Testis (tissue), 3 donors: ENCODE measurements around the gene PDZD8. TPM values are rescaled to one million over a fixed set of nuclear protein-coding genes. Genes with fewer than 3 reads are reported as not detected.

Experiments
- DNase-seq: peaks from one replicate; pipeline ENCODE4 v3.0.0-alpha.2; 2019
- H3K27ac ChIP-seq, 2 donors: fragments of 200-600 bp; sonication (generic); one replicate each; pipeline ENCODE4 v1.5.1; 2019
- H3K27me3 ChIP-seq: fragments of 200-600 bp; sonication (generic); one replicate; pipeline ENCODE4 v1.5.1; 2019
- H3K36me3 ChIP-seq: fragments of 200-600 bp; sonication (generic); one replicate; pipeline ENCODE4 v1.5.1; 2017; ENCODE audit warnings: low read depth; ENCODE audit errors: missing control alignments
- H3K4me1 ChIP-seq: fragments of 200-600 bp; sonication (generic); one replicate; pipeline ENCODE4 v1.5.1; 2019
- H3K4me3 ChIP-seq, 2 donors: fragments of 200-600 bp; sonication (generic); one replicate each; pipeline ENCODE4 v1.5.1; 2017 to 2019
- H3K9me3 ChIP-seq: fragments of 200-600 bp; sonication (generic); one replicate; pipeline ENCODE4 v1.5.1; 2017
- CTCF ChIP-seq, 3 experiments: fragments of 450-650 bp in 2 of 3; fragments of 200-600 bp in 1 of 3; sonication (generic) in 1 of 3; IDR thresholded peaks; one replicate each; pipeline ENCODE4 v1.5.1; 2016 to 2019; ENCODE audit warnings: antibody characterized with exemption in 3 of 3, mild to moderate bottlenecking in 2 of 3, moderate library complexity in 1 of 3
- POLR2A ChIP-seq: fragments of 450-650 bp; IDR thresholded peaks from one replicate; pipeline ENCODE4 v1.6.1; 2017; ENCODE audit warnings: antibody characterized with exemption, mild to moderate bottlenecking, moderate library complexity
- WGBS, 2 donors: methylation state at CpG; one replicate each; pipeline ENCODE4 v1.1.5; 2018; 5-methylcytosine and 5-hydroxymethylcytosine counted together
- intact Hi-C: fragments of 100-400 bp; cut with DNase I; formaldehyde crosslinking; loops from one replicate; pipeline ENCODE4 v1.15.1; 2023; ENCODE audit warnings: low total_unique reads
- polyA plus RNA-seq: library from polyadenylated mRNA; stranded (reverse); fragments of 350-450 nt; fragmentation: Illumina TruSeq; extraction: RNeasy Lipid Tissue Mini Kit (QIAGEN cat#74804); gene quantifications from one replicate; pipeline ENCODE4 v1.2.3, GENCODE V29; 2014; ENCODE audit warnings: low read depth, low replicate concordance; ENCODE audit not compliant: insufficient read depth
- total RNA-seq, 2 donors: library from RNA; depleted of rRNA; stranded (reverse); fragments of >200 nt; gene quantifications; one replicate each; pipeline ENCODE4 v1.2.3, GENCODE V29; 2016

The PDZD8 gene
- total and polyA plus RNA-seq, 3 donors from 2014 or later = 49.6 to 120 (median 107) TPM

GRCh38 chr10:117366741-117367140 lies 8.5 kb downstream of the PDZD8 start:
- H3K27ac ChIP-seq = no peak overlapping the region
- WGBS, 2 donors = 71 to 86% methylated on average over 4 of the region's 4 CpGs
- intact Hi-C loops = no loop called here
- H3K36me3 ChIP-seq = no peaks in the 10 kb centered on the region
- H3K9me3 ChIP-seq = no peaks in the 10 kb centered on the region
- TF ChIP-seq POLR2A (no peak), CTCF (IDR thresholded peaks at IDR 0.05) (no peak)
- no peak overlapping the region for H3K4me3 ChIP-seq
- DNase-seq = no peak
- no peaks in the 10 kb centered on the region for H3K4me1 ChIP-seq
- H3K27me3 ChIP-seq = no peaks in the 10 kb centered on the region

- Histone ChIP-seq H3K27me3 (no peaks in the 10 kb centered on the region), H3K36me3 (no peaks in the 10 kb centered on the region), H3K4me3 (no peak overlapping the region), H3K27ac (no peak overlapping the region), H3K4me1 (no peaks in the 10 kb centered on the region), H3K9me3 (no peaks in the 10 kb centered on the region)
- DNase-seq = no peak
- WGBS, 2 donors = 68 to 70% methylated on average over 2 of the region's 2 CpGs
- intact Hi-C loops = no loop called here
- TF ChIP-seq POLR2A (no peak), CTCF (IDR thresholded peaks at IDR 0.05) (no peak)
Observed at GRCh38 chr10:117365612-117366011, 9.6 kb downstream of the PDZD8 start.

GRCh38 chr10:117364110-117364960 lies 10.9 kb downstream of the PDZD8 start:
- no peak for DNase-seq
- no peak overlapping the region for H3K4me3 ChIP-seq
- no peaks in the 10 kb centered on the region for H3K9me3 ChIP-seq
- no peaks in the 10 kb centered on the region for H3K4me1 ChIP-seq
- H3K27ac ChIP-seq = no peak overlapping the region
- no peaks in the 10 kb centered on the region for H3K27me3 ChIP-seq
- WGBS, 2 donors = 75 to 83% methylated on average over 6 of the region's 6 CpGs
- TF ChIP-seq CTCF (IDR thresholded peaks at IDR 0.05) (no peak), POLR2A (no peak)
- intact Hi-C loops = no loop called here
- no peaks in the 10 kb centered on the region for H3K36me3 ChIP-seq

- intact Hi-C loops = no loop called here
- WGBS, 2 donors = 88 to 92% methylated on average over 2 of the region's 2 CpGs
- H3K27ac ChIP-seq = no peak overlapping the region
- no peaks in the 10 kb centered on the region for H3K36me3 ChIP-seq
- H3K9me3 ChIP-seq = no peaks in the 10 kb centered on the region
- no peaks in the 10 kb centered on the region for H3K27me3 ChIP-seq
- TF ChIP-seq POLR2A = no peak
- no peak for TF ChIP-seq CTCF (IDR thresholded peaks at IDR 0.05)
- no peak overlapping the region for H3K4me3 ChIP-seq
- H3K4me1 ChIP-seq = no peaks in the 10 kb centered on the region
- no peak for DNase-seq
Observed at GRCh38 chr10:117363028-117363427, 12.2 kb downstream of the PDZD8 start.

GRCh38 chr10:117362313-117362712 lies 12.9 kb downstream of the PDZD8 start:
- no peaks in the 10 kb centered on the region for H3K4me1 ChIP-seq
- no peak for TF ChIP-seq POLR2A
- no peak for TF ChIP-seq CTCF (IDR thresholded peaks at IDR 0.05)
- no peak overlapping the region for H3K27ac ChIP-seq
- intact Hi-C loops = no loop called here
- H3K27me3 ChIP-seq = no peaks in the 10 kb centered on the region
- H3K36me3 ChIP-seq = no peaks in the 10 kb centered on the region
- H3K9me3 ChIP-seq = no peaks in the 10 kb centered on the region
- no peak overlapping the region for H3K4me3 ChIP-seq
- no peak for DNase-seq
